ENCODE data around the gene PHIP.

The PHIP gene

GRCh38 chr6:79066828-79067227 is 11.2 kb downstream of the PHIP start:
- DNase-seq, result no peak

- no peak for DNase-seq
These were observed 11.7 kb downstream of the PHIP start for GRCh38 chr6:79066330-79066729.

DNA sequence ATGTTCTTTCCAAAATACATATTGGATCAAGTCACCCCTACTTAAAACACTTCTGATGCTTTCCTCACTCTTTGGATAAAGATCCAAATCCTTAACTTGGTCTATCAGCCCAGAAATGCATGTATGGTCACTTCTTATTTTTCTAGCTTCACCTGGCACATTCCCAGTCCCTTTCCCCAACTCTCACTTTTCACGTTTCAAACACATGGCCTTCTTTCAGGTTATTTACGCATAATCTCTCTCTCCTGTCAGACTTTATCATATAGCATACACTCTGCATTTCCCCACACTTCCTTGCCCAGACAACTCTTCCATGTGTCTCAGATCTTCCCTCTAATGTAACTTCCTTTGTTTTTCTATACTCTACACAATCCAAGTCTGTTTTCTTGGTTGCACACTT is 12.8 kb downstream of the PHIP start:
- DNase-seq, result no peak

GRCh38 chr6:79064635-79065034 is 13.4 kb downstream of the PHIP start:
- DNase-seq, result no peak

- no peak for DNase-seq
These were observed 15.3 kb downstream of the PHIP start for GRCh38 chr6:79062708-79063107.

DNA sequence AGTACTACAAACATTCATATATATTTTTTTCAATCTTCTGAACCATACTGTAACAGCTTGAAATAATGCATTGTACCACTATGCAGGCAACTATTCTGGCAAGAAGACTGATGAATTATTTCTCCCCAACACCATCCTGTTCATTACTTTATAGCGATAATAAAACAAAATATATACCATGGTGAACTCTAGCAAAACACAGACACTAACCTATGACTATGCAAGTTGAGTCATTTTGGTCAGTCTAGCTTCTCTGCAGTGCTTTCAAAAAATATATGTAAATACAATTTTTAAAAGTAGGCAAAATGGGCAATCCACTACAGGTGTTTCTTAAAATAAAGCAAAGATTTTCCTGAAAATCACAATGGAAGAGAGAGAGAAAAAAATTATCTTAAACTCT is 20.3 kb downstream of the PHIP start:
- no peak for DNase-seq

- DNase-seq, result no peak
These were observed 21.8 kb downstream of the PHIP start for GRCh38 chr6:79056226-79056625.

DNA sequence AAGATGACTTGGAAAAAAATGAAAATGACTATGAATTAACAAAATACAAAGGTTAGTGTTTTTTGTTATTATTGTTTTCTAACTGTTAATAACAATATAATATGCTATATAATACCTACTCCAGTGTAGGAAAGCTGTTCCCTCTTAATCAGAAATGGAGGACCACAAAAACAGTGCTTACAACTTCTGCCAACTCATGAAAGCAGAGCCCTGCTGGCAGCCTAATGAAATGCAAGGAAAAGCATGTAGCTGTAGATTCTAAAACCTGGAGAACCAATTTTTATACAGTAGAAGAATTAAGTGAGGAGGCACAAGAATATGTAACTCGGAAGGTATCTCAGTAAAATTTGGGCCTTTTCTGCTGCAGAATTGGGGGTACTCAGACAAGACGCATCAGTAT is 29.4 kb downstream of the PHIP start:
- no peak for DNase-seq

GRCh38 chr6:79047072-79047471 is 31.0 kb downstream of the PHIP start:
- DNase-seq, result no peak

DNA sequence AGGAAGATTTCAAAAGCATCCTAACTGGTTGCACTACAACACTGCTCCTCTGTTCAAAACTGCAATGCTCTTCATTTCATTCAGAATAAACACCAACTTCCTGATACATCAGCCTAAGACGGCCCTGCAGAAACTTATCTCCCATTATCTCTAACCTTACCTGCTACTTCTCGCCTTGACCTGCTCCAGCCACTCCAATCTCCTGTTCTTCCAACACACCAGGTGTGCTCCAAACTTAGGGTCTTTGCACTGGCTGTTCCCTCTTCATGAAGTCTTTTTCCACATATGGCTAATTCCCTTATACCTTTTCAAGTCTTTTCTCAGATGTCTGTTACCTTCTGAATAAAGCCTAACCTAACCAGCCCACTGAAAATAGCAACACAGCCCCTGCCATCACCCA is 32.1 kb downstream of the PHIP start:
- no peak for DNase-seq

- no peak for DNase-seq
These were observed 35.3 kb downstream of the PHIP start for GRCh38 chr6:79042799-79043126.

GRCh38 chr6:79042088-79042798 is 35.8 kb downstream of the PHIP start:
- DNase-seq, result no peak

DNA sequence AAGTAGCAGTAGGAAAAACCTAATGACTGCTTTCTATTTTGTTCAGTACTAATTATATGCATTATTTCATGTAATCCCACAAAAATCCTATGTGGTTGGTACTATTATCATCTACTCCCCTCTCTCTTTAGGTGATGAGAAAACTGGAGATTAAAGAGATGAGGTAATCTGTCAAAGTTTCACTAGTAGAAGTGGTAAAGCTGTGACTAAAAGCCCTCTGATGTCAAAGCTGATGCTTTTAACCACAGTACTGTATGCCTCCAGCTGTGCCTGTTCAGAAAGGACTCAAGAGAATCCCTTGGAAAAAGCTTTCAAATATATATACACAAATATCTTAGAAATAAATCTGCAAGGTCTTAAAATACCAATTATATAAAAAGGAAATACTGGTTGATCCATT is 38.0 kb downstream of the PHIP start:
- DNase-seq, result no peak

GRCh38 chr6:79038061-79038460 is 40.0 kb downstream of the PHIP start:
- DNase-seq, result no peak

GRCh38 chr6:79034865-79035264 is 43.2 kb downstream of the PHIP start:
- no peak for DNase-seq

DNA sequence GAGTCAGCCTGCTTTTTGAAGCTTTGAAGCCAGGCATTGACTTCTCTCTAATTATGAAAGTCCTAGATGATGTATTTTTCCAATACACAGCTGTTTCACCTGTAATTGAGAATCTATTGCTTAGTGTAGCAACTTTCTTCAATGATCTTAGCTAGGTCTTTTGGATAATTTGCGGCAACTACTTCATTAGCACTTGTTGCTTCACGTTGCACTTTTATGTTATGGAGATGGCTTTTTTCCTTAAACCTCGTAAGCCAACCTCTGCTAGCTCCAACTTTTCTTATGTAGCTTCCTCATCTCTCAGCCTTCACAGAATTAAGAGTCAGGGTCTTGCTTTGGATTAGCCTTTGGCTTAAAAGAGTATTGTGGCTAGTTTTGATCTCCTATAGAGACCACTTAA is 44.8 kb downstream of the PHIP start:
- no peak for DNase-seq

GRCh38 chr6:79031821-79032590 is 46.0 kb downstream of the PHIP start:
- no peak for DNase-seq

DNA sequence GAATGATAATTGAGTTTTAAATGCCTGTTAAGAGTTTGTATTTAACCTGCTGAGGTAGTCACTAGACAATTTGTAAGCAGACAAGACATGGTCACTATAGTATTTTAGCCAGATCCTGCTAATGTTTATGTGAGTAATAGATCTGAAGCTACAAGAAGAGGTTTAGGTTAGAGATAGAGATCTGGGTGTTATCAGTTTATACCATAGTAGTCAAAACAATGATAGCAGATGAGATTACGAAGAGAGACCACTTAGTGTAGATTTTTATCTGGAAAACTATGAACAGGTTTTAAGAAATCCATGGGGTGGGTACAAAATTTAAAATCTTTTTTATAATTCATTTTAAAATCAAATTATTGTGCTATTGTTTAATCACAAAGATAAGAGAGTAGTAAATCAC is 47.5 kb downstream of the PHIP start:
- no peak for DNase-seq

- no peak for DNase-seq
These were observed 48.0 kb downstream of the PHIP start for GRCh38 chr6:79030023-79030422.

DNA sequence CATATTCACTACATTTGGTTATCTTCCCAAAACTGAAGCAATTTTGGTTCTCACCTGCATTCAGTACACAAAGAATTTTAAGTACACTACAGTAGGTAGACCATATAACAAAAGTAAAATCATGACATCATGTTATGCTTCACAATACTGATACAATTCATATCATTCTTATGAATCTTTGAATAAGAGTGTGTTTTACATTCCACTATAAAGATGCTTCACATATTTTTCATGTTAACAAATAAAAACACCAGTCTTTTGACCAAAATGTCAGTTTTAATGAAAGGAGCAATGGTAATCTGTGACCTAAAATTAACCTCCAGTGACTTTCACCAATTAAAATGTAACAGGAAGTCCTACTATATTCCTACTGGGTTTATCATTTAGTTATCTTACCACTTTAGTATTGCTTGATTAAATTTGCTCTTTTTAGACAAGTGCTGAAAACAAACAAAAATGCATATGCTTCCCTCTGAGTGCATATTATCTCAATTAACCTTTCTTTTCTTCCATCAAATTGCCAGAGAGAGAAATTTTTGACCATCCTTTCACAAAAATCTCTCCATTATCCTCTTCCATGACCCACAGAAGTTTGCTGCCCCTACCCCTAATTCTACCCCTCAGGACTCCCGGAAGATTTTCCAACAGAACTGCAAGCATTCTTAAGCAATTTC is 49.3 kb downstream of the PHIP start:
- DNase-seq, result no peak

DNA sequence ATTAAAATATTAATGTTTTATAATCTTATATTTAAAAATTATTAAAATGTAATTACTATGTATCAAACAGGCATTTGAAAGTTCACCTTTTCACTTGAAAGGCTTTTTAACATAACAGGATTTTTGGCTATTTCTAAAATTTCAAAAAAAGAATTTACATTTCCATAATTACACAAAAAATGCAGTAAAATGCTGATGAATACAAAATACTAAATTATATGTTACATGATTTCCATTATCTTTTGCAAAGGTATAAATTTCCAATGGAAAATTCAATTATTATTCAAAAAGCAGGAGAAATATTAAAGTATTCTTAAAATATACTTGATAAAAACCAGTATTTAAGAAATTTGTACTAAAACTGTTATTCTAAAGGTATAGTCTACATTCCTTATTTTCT is 66.1 kb downstream of the PHIP start:
- DNase-seq, result no peak

DNA sequence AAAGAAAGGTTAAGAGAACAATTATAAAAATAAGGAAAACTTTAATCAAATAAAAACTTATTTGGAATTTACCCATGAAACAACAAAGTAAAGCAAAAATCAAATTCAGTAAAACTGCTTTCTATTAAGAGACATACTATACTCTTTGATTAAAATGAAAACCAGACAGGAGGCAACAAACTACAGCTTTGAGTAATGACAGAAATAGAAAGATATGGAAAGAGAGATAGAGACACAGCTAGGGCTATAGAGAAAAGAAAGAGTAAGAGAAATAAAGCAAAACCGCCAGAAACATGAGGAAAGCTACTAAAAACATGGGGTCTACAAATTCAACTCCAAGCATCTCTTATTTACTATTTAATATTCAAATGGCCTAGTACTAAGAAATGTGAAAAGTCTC is 67.6 kb downstream of the PHIP start:
- no peak for DNase-seq

DNA sequence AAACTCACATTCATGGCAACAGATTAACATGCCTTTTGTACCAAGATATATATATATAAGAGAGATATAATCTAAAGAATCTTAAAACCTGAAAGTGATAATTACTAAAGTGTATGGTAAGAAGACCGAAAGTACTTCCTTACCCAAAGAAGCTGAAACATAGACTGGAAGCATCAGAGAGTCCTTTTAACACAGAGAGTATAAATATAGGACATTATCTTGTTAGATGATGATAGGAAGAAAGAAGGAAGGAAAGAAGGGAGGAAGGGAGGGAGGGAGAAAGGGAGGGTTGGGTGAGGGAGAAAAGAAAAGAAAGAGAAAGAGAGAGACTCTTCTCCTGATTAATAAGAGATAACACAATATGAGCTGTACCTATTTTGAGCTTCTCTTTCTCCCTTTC is 68.2 kb downstream of the PHIP start:
- no peak for DNase-seq

GRCh38 chr6:79005497-79005896 is 72.6 kb downstream of the PHIP start:
- DNase-seq, result no peak

All from retina (tissue), 1 donor.